GM12891 (cell line): ENCODE data around the gene GSTM3.

Source experiments
- PAX5 ChIP-seq: IDR thresholded peaks from 2 replicates; pipeline ENCODE4 v1.6.1; 2011; ENCODE audit warnings: low read length, moderate library complexity, mild to moderate bottlenecking; ENCODE audit not compliant: insufficient read depth, severe bottlenecking
- POLR2A ChIP-seq: IDR thresholded peaks from 2 replicates; pipeline ENCODE4 v1.6.1; 2011; ENCODE audit warnings: low read depth, low read length, control low read depth
- POLR2AphosphoS5 ChIP-seq: IDR thresholded peaks from 2 replicates; pipeline ENCODE4 v1.6.1; 2011; ENCODE audit warnings: low read depth, low read length, control low read depth
- SPI1 ChIP-seq: IDR thresholded peaks from 2 replicates; pipeline ENCODE4 v1.6.1; 2011; ENCODE audit warnings: low read depth, low read length, control low read depth

DNA sequence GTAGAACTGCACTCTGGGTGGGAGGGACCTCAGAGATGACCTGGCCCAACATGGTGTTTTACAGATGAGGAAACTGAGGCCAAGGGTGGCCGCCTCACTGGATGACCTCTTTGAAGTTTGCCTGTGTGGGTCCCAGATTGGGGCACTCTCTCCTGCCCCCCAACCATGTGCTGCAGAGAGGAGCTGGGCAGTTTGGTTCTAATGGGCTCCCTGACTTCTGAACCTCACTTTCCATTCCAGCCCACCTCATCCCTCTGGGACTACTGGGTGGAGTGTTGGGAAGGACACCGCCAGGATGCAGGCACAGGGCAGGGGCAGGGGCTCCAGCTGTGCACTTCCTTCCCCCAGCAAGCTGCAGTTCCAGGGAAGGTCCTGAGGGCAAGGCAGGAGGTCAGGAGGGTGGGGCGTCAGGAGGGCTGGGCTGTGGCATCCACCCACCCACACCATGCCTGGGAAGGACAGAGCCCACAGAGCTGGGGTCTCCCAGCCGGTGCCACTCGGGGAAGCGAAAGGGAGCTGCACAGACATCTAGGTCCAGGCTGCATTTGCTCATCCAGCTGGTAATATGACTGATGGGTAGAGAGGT, 33.2 kb upstream of the GSTM3 start:
- TF ChIP-seq POLR2AphosphoS5 (no peak), POLR2A (no peak), PAX5 (no peak), SPI1 (no peak)
